ENCODE measurements around the gene NPIPA8. TPM values are rescaled to one million over a fixed set of nuclear protein-coding genes. Genes with fewer than 3 reads are reported as not detected.
"Not testable (repeated sequence)": the region's sequence is repeated elsewhere in the genome, so short reads cannot be mapped to it uniquely, and the experiment has no call there.

NPIPA8 gene
- polyA plus RNA-seq, 1 donor (not counting 4 experiments of a cell fraction or from before 2014, with no cell fraction given) = 0.68 TPM

- H3K27me3 ChIP-seq (ENCODE audit: control insufficient read depth, extremely low read depth, insufficient read depth, low read length); H2AFZ ChIP-seq (ENCODE audit: control insufficient read depth, low read length); H3K9me3 ChIP-seq (ENCODE audit: control insufficient read depth, low read depth, low read length); H3K4me1 ChIP-seq (ENCODE audit: control insufficient read depth, extremely low read depth, insufficient read depth, low read length); H3K79me2 ChIP-seq (ENCODE audit: control insufficient read depth, insufficient read depth, low read length); H3K4me2 ChIP-seq (ENCODE audit: control insufficient read depth, extremely low read depth, insufficient read depth, low read depth, low read length); H3K9ac ChIP-seq (ENCODE audit: control insufficient read depth, extremely low read depth, insufficient read depth, low read length); H3K27ac ChIP-seq (ENCODE audit: control insufficient read depth, insufficient read depth, low read length); dilution Hi-C loops (cut with MboI; ENCODE audit: extremely low pct_ligation_motif_present, low sequenced_read_pairs); H3K9me1 ChIP-seq (ENCODE audit: control insufficient read depth, extremely low read depth, insufficient read depth, low read length); FAIRE-seq; DNase-seq (ENCODE audit: low read depth, low spot score); H3K36me3 ChIP-seq (ENCODE audit: control insufficient read depth in 2 of 2, extremely low read depth in 1 of 2, insufficient read depth in 2 of 2, low read length in 2 of 2); H4K20me1 ChIP-seq (ENCODE audit: control insufficient read depth, extremely low read depth, insufficient read depth, low read length); H3K4me3 ChIP-seq (ENCODE audit: control insufficient read depth in 2 of 3, extremely low read depth in 1 of 3, insufficient read depth in 2 of 3, low read depth in 1 of 3, low read length in 3 of 3): not testable (repeated sequence)
Observed at GRCh38 chr16:18290959-18291358, 45.6 kb downstream of the NPIPA8 start.

- H3K4me3 ChIP-seq (ENCODE audit: control insufficient read depth in 2 of 3, extremely low read depth in 1 of 3, insufficient read depth in 2 of 3, low read depth in 1 of 3, low read length in 3 of 3); DNase-seq (ENCODE audit: low read depth, low spot score); H4K20me1 ChIP-seq (ENCODE audit: control insufficient read depth, extremely low read depth, insufficient read depth, low read length); FAIRE-seq; H3K9me3 ChIP-seq (ENCODE audit: control insufficient read depth, low read depth, low read length); H3K9me1 ChIP-seq (ENCODE audit: control insufficient read depth, extremely low read depth, insufficient read depth, low read length); H3K4me2 ChIP-seq (ENCODE audit: control insufficient read depth, extremely low read depth, insufficient read depth, low read depth, low read length); H3K36me3 ChIP-seq (ENCODE audit: control insufficient read depth in 2 of 2, extremely low read depth in 1 of 2, insufficient read depth in 2 of 2, low read length in 2 of 2); dilution Hi-C loops (cut with MboI; ENCODE audit: extremely low pct_ligation_motif_present, low sequenced_read_pairs); H3K27ac ChIP-seq (ENCODE audit: control insufficient read depth, insufficient read depth, low read length); H3K27me3 ChIP-seq (ENCODE audit: control insufficient read depth, extremely low read depth, insufficient read depth, low read length); H3K4me1 ChIP-seq (ENCODE audit: control insufficient read depth, extremely low read depth, insufficient read depth, low read length); H2AFZ ChIP-seq (ENCODE audit: control insufficient read depth, low read length); H3K9ac ChIP-seq (ENCODE audit: control insufficient read depth, extremely low read depth, insufficient read depth, low read length); H3K79me2 ChIP-seq (ENCODE audit: control insufficient read depth, insufficient read depth, low read length): not testable (repeated sequence)
Observed at GRCh38 chr16:18286342-18286741, 50.2 kb downstream of the NPIPA8 start.

GRCh38 chr16:18280319-18280718, 56.2 kb downstream of the NPIPA8 start:
- H2AFZ ChIP-seq (ENCODE audit: control insufficient read depth, low read length); H4K20me1 ChIP-seq (ENCODE audit: control insufficient read depth, extremely low read depth, insufficient read depth, low read length); H3K9me1 ChIP-seq (ENCODE audit: control insufficient read depth, extremely low read depth, insufficient read depth, low read length); H3K4me2 ChIP-seq (ENCODE audit: control insufficient read depth, extremely low read depth, insufficient read depth, low read depth, low read length); dilution Hi-C loops (cut with MboI; ENCODE audit: extremely low pct_ligation_motif_present, low sequenced_read_pairs); DNase-seq (ENCODE audit: low read depth, low spot score); H3K9me3 ChIP-seq (ENCODE audit: control insufficient read depth, low read depth, low read length); H3K36me3 ChIP-seq (ENCODE audit: control insufficient read depth in 2 of 2, extremely low read depth in 1 of 2, insufficient read depth in 2 of 2, low read length in 2 of 2); FAIRE-seq; H3K27me3 ChIP-seq (ENCODE audit: control insufficient read depth, extremely low read depth, insufficient read depth, low read length); H3K4me3 ChIP-seq (ENCODE audit: control insufficient read depth in 2 of 3, extremely low read depth in 1 of 3, insufficient read depth in 2 of 3, low read depth in 1 of 3, low read length in 3 of 3); H3K27ac ChIP-seq (ENCODE audit: control insufficient read depth, insufficient read depth, low read length); H3K4me1 ChIP-seq (ENCODE audit: control insufficient read depth, extremely low read depth, insufficient read depth, low read length); H3K9ac ChIP-seq (ENCODE audit: control insufficient read depth, extremely low read depth, insufficient read depth, low read length); H3K79me2 ChIP-seq (ENCODE audit: control insufficient read depth, insufficient read depth, low read length): not testable (repeated sequence)

- H3K9me3 ChIP-seq (ENCODE audit: control insufficient read depth, low read depth, low read length); H3K9me1 ChIP-seq (ENCODE audit: control insufficient read depth, extremely low read depth, insufficient read depth, low read length); H3K36me3 ChIP-seq (ENCODE audit: control insufficient read depth in 2 of 2, extremely low read depth in 1 of 2, insufficient read depth in 2 of 2, low read length in 2 of 2); H4K20me1 ChIP-seq (ENCODE audit: control insufficient read depth, extremely low read depth, insufficient read depth, low read length); H3K4me2 ChIP-seq (ENCODE audit: control insufficient read depth, extremely low read depth, insufficient read depth, low read depth, low read length); H3K4me3 ChIP-seq (ENCODE audit: control insufficient read depth in 2 of 3, extremely low read depth in 1 of 3, insufficient read depth in 2 of 3, low read depth in 1 of 3, low read length in 3 of 3); dilution Hi-C loops (cut with MboI; ENCODE audit: extremely low pct_ligation_motif_present, low sequenced_read_pairs); H3K4me1 ChIP-seq (ENCODE audit: control insufficient read depth, extremely low read depth, insufficient read depth, low read length); H3K27me3 ChIP-seq (ENCODE audit: control insufficient read depth, extremely low read depth, insufficient read depth, low read length); H3K9ac ChIP-seq (ENCODE audit: control insufficient read depth, extremely low read depth, insufficient read depth, low read length); H3K79me2 ChIP-seq (ENCODE audit: control insufficient read depth, insufficient read depth, low read length); FAIRE-seq; DNase-seq (ENCODE audit: low read depth, low spot score); H3K27ac ChIP-seq (ENCODE audit: control insufficient read depth, insufficient read depth, low read length); H2AFZ ChIP-seq (ENCODE audit: control insufficient read depth, low read length): not testable (repeated sequence)
Observed at GRCh38 chr16:18276756-18277155, 59.8 kb downstream of the NPIPA8 start.

- DNase-seq (ENCODE audit: low read depth, low spot score); H3K9me1 ChIP-seq (ENCODE audit: control insufficient read depth, extremely low read depth, insufficient read depth, low read length); H3K9ac ChIP-seq (ENCODE audit: control insufficient read depth, extremely low read depth, insufficient read depth, low read length); H3K4me2 ChIP-seq (ENCODE audit: control insufficient read depth, extremely low read depth, insufficient read depth, low read depth, low read length); H3K27me3 ChIP-seq (ENCODE audit: control insufficient read depth, extremely low read depth, insufficient read depth, low read length); H3K79me2 ChIP-seq (ENCODE audit: control insufficient read depth, insufficient read depth, low read length); H3K36me3 ChIP-seq (ENCODE audit: control insufficient read depth in 2 of 2, extremely low read depth in 1 of 2, insufficient read depth in 2 of 2, low read length in 2 of 2); H2AFZ ChIP-seq (ENCODE audit: control insufficient read depth, low read length); H3K27ac ChIP-seq (ENCODE audit: control insufficient read depth, insufficient read depth, low read length); FAIRE-seq; H3K9me3 ChIP-seq (ENCODE audit: control insufficient read depth, low read depth, low read length); H4K20me1 ChIP-seq (ENCODE audit: control insufficient read depth, extremely low read depth, insufficient read depth, low read length); H3K4me1 ChIP-seq (ENCODE audit: control insufficient read depth, extremely low read depth, insufficient read depth, low read length); H3K4me3 ChIP-seq (ENCODE audit: control insufficient read depth in 2 of 3, extremely low read depth in 1 of 3, insufficient read depth in 2 of 3, low read depth in 1 of 3, low read length in 3 of 3); dilution Hi-C loops (cut with MboI; ENCODE audit: extremely low pct_ligation_motif_present, low sequenced_read_pairs): not testable (repeated sequence)
Observed at GRCh38 chr16:18270171-18270570, 66.4 kb downstream of the NPIPA8 start.

Measured in keratinocyte (primary cell).